Stimulated activated CD4-positive, alpha-beta T cell treated with anti-CD3 and anti-CD28 coated beads, Interleukin-1b, Interleukin-23, amount 100 ng/mL, for 24 hours (primary cell): Measurements from ENCODE around the gene PTMA.
"Not testable (repeated sequence)": the region's sequence is repeated elsewhere in the genome, so short reads cannot be mapped to it uniquely, and the experiment has no call there.

ENCODE experiments used
- DNase-seq, 4 experiments: peaks; one replicate each; pipeline ENCODE4 v3.0.0-alpha.2; 2020; ENCODE audit warnings: low read depth in 4 of 4, low spot score in 1 of 4

The PTMA gene

GRCh38 chr2:231714639-231715498, 6.5 kb downstream of the PTMA start:
- DNase-seq = peak; percentile 76 to 88 (median 80)

- no peak for DNase-seq
Observed at GRCh38 chr2:231715499-231715837, 7.1 kb downstream of the PTMA start.

GRCh38 chr2:231715988-231716616, 7.8 kb downstream of the PTMA start:
- DNase-seq = no peak

- no peak for DNase-seq
Observed at GRCh38 chr2:231716666-231717280, 8.4 kb downstream of the PTMA start.

- DNase-seq = no peak
Observed at GRCh38 chr2:231717281-231718171, 9.2 kb downstream of the PTMA start.

GRCh38 chr2:231718799-231719198, 10.5 kb downstream of the PTMA start:
- DNase-seq = no peak

GRCh38 chr2:231720292-231720986, 12.1 kb downstream of the PTMA start:
- DNase-seq = no peak

- no peak for DNase-seq
Observed at GRCh38 chr2:231720987-231721966, 13.0 kb downstream of the PTMA start.

- no peak for DNase-seq
Observed at GRCh38 chr2:231722721-231723307, 14.5 kb downstream of the PTMA start.

GRCh38 chr2:231725476-231725875, 17.2 kb downstream of the PTMA start:
- no peak for DNase-seq

GRCh38 chr2:231726276-231726675, 18.0 kb downstream of the PTMA start:
- no peak for DNase-seq

GRCh38 chr2:231727621-231728020, 19.3 kb downstream of the PTMA start:
- no peak for DNase-seq

- no peak for DNase-seq
Observed at GRCh38 chr2:231732604-231733003, 24.3 kb downstream of the PTMA start.

- no peak for DNase-seq
Observed at GRCh38 chr2:231737761-231738160, 29.4 kb downstream of the PTMA start.

- no peak for DNase-seq
Observed at GRCh38 chr2:231743376-231744116, 35.2 kb downstream of the PTMA start.

- DNase-seq = no peak
Observed at GRCh38 chr2:231745303-231746038, 37.1 kb downstream of the PTMA start.

GRCh38 chr2:231748153-231748896, 40.0 kb downstream of the PTMA start:
- DNase-seq = not testable (repeated sequence)
